GM12878 (cell line): Measurements from ENCODE around the gene GOLPH3. TPM values are rescaled to one million over a fixed set of nuclear protein-coding genes. Genes with fewer than 3 reads are reported as not detected.

Source experiments
- ATAC-seq: fragments of 200-7000 bp; cut with Tn5 transposase; 3 replicates; pipeline ENCODE4 v1.9.1; 2020; ENCODE audit warnings: mild to moderate bottlenecking, moderate library complexity
- BruUV-seq: library from RNA; stranded (reverse); fragments of 400-500 nt; replicated peaks from 2 replicates; lab custom pipeline; 2021; lab: Mats Ljungman, UMichigan
- CTCF ChIA-PET: fragments of 300-600 bp; sonication (Branson Sonifier 250); formaldehyde crosslinking; extraction: SDS; loops from one replicate; lab custom pipeline; 2021; ENCODE audit warnings: inconsistent platforms; lab: Yijun Ruan, JAX
- POLR2A ChIA-PET: fragments of 350-600 bp; formaldehyde crosslinking; extraction: SDS; loops from one replicate; lab custom pipeline; 2021; ENCODE audit warnings: inconsistent platforms; lab: Charles Lee
- RAD21 ChIA-PET: fragments of 300-600 bp; sonication (Branson Sonifier 250); formaldehyde crosslinking; loops from one replicate; lab custom pipeline; 2023; ENCODE audit warnings: antibody characterized with exemption; ENCODE audit not compliant: unreplicated experiment; lab: Charles Lee
- SMC1A ChIA-PET: fragments of 300-600 bp; sonication (Branson Sonifier 250); formaldehyde crosslinking; loops from one replicate; lab custom pipeline; 2023; ENCODE audit not compliant: unreplicated experiment, uncharacterized antibody; lab: Charles Lee
- DNase-seq: peaks from one replicate; pipeline ENCODE4 v3.0.0-alpha.2; 2011; ENCODE audit warnings: low read depth, low spot score
- FAIRE-seq: peaks from 3 replicates; lab custom pipeline; 2011; peaks lifted over from hg19 to GRCh38; lab: Jason Lieb, UNC
- H2AFZ ChIP-seq: 2 replicates; pipeline ENCODE4 v1.6.0; 2011; ENCODE audit warnings: low read depth, low read length, control low read depth; ENCODE audit not compliant: control insufficient read depth
- H3K27ac ChIP-seq: 2 replicates; pipeline ENCODE4 v1.5.1; 2011; ENCODE audit warnings: control low read depth; ENCODE audit not compliant: control insufficient read depth, insufficient read depth
- H3K27me3 ChIP-seq, 2 experiments: replicated peaks in 1 of 2; 2 replicates each; pipeline versions ENCODE4 v1.6.0 to v1.6.1; 2011; ENCODE audit warnings: low read length in 1 of 2; ENCODE audit not compliant: control insufficient read depth in 2 of 2, insufficient read depth in 2 of 2
- H3K36me3 ChIP-seq, 2 experiments: 2 replicates each; pipeline ENCODE4 v1.5.1; 2011; ENCODE audit warnings: low read length in 1 of 2; ENCODE audit not compliant: control insufficient read depth in 2 of 2, insufficient read depth in 2 of 2
- H3K4me1 ChIP-seq: 2 replicates; pipeline ENCODE4 v1.6.1; 2011; ENCODE audit warnings: mild to moderate bottlenecking, low read length, moderate library complexity, mixed read lengths; ENCODE audit not compliant: control insufficient read depth, insufficient read depth
- H3K4me2 ChIP-seq: 2 replicates; pipeline ENCODE4 v1.6.0; 2011; ENCODE audit warnings: control low read depth; ENCODE audit not compliant: control insufficient read depth, insufficient read depth
- H3K4me3 ChIP-seq: fragments of 200-600 bp; sonication (generic); 2 replicates; pipeline ENCODE4 v1.5.1; 2016
- H3K79me2 ChIP-seq: 2 replicates; pipeline ENCODE4 v1.6.0; 2011; ENCODE audit warnings: low read length; ENCODE audit not compliant: control insufficient read depth, insufficient read depth
- H3K9ac ChIP-seq: 2 replicates; pipeline ENCODE4 v1.8.0; 2011; ENCODE audit warnings: low read length, control low read depth, mixed read lengths; ENCODE audit not compliant: control insufficient read depth, insufficient read depth
- H3K9me3 ChIP-seq: replicated peaks from 3 replicates; pipeline ENCODE4 v1.5.1; 2011; ENCODE audit warnings: mild to moderate bottlenecking, low read length; ENCODE audit not compliant: control insufficient read depth, insufficient read depth
- H4K20me1 ChIP-seq: 2 replicates; pipeline ENCODE4 v1.6.0; 2011; ENCODE audit not compliant: control insufficient read depth, insufficient read depth
- ATF7 ChIP-seq: fragments of 450-650 bp; IDR thresholded peaks from 2 replicates; pipeline ENCODE4 v1.6.1; 2016; ENCODE audit warnings: low read depth, mild to moderate bottlenecking
- CBFB ChIP-seq: IDR thresholded peaks from 2 replicates; pipeline ENCODE4 v1.6.1; 2016; ENCODE audit warnings: antibody characterized with exemption, low read depth
- CBX5 ChIP-seq: sonication (generic); IDR thresholded peaks from 2 replicates; pipeline ENCODE4 v1.6.1; 2016; ENCODE audit warnings: low read depth, moderate library complexity, mild to moderate bottlenecking, inconsistent platforms
- IKZF2 ChIP-seq, 2 experiments: fragments of 450-650 bp; IDR thresholded peaks; 2 replicates each; pipeline ENCODE4 v1.6.1; 2017; ENCODE audit warnings: mild to moderate bottlenecking in 2 of 2, moderate library complexity in 2 of 2
- IRF4 ChIP-seq: IDR thresholded peaks from 2 replicates; pipeline ENCODE4 v1.6.1; 2011; ENCODE audit warnings: low read depth, low read length
- KDM1A ChIP-seq: fragments of 200-600 bp; sonication (generic); IDR thresholded peaks from 2 replicates; pipeline ENCODE4 v1.6.1; 2016; ENCODE audit warnings: borderline replicate concordance
- NBN ChIP-seq: fragments of 450-650 bp; IDR thresholded peaks from 2 replicates; pipeline ENCODE4 v1.6.1; 2016
- RAD51 ChIP-seq: fragments of 450-650 bp; IDR thresholded peaks from 2 replicates; pipeline ENCODE4 v1.6.1; 2016; ENCODE audit warnings: moderate library complexity, mild to moderate bottlenecking, inconsistent platforms
- SIN3A ChIP-seq: IDR thresholded peaks from 2 replicates; pipeline ENCODE4 v1.6.1; 2012; ENCODE audit warnings: low read depth, low read length, improper control_type of control experiment
- SMAD5 ChIP-seq: IDR thresholded peaks from 2 replicates; pipeline ENCODE4 v1.6.1; 2016; ENCODE audit warnings: antibody characterized with exemption, low read depth
- SPI1 ChIP-seq: IDR thresholded peaks from 2 replicates; pipeline ENCODE4 v1.6.1; 2011; ENCODE audit warnings: low read depth, mild to moderate bottlenecking, low read length, moderate library complexity, borderline replicate concordance; ENCODE audit not compliant: insufficient read depth
- SREBF1 ChIP-seq: IDR thresholded peaks from 2 replicates; pipeline ENCODE4 v1.6.1; 2012; ENCODE audit warnings: mild to moderate bottlenecking, low read length
- SRF ChIP-seq, 2 experiments: IDR thresholded peaks; 2 replicates each; pipeline ENCODE4 v1.6.1; 2011; ENCODE audit warnings: low read depth in 2 of 2, low read length in 2 of 2, mild to moderate bottlenecking in 1 of 2, moderate library complexity in 1 of 2
- ZNF384 ChIP-seq: IDR thresholded peaks from 2 replicates; pipeline ENCODE4 v1.6.1; 2012; ENCODE audit warnings: low read depth, mild to moderate bottlenecking, low read length, improper control_type of control experiment, borderline replicate concordance
- ZZZ3 ChIP-seq: IDR thresholded peaks from 2 replicates; pipeline ENCODE4 v1.6.1; 2011; ENCODE audit warnings: low read depth; ENCODE audit not compliant: control insufficient read depth, insufficient read length
- WGBS: methylation state at CpG from one replicate; pipeline ENCODE4 v1.1.6; 2016; ENCODE audit warnings: low lambda C conversion rate; ENCODE audit not compliant: insufficient replicate concordance, insufficient coverage; ENCODE audit errors: missing lambda C conversion rate; 5-methylcytosine and 5-hydroxymethylcytosine counted together
- in situ Hi-C: fragments of 300-500 bp; cut with MboI; formaldehyde crosslinking; loops from 9 replicates; pipeline ENCODE4 v1.14.3; 2018; ENCODE audit warnings: mixed read lengths
- intact Hi-C: fragments of 100-400 bp; cut with micrococcal nuclease; formaldehyde crosslinking; loops from one replicate; pipeline ENCODE4 v1.14.2; 2022; ENCODE audit not compliant: unreplicated experiment
- polyA plus RNA-seq, 11 experiments: library from polyadenylated mRNA; depleted of rRNA in 4 of 11; unstranded in 6 of 11; stranded (reverse) in 5 of 11; fragments of >200 nt; fragmentation: Nextera tagmentation in 4 of 11; fragmentation: Illumina TruSeq in 1 of 11; extraction: Ambion mirVana in 4 of 11; extraction: Trizol in 1 of 11; gene quantifications; 1 replicate in 1 of 11; 2 replicates in 10 of 11; pipeline versions ENCODE4 v1.2.1 to v1.2.3, GENCODE V29; 2011 to 2016; ENCODE audit warnings: inconsistent platforms in 2 of 11, missing spikeins in 2 of 11, low read depth in 1 of 11
- total RNA-seq, 4 experiments: library from RNA; depleted of rRNA in 3 of 4; stranded (reverse); fragments of >200 nt in 3 of 4; fragmentation: Illumina TruSeq in 1 of 4; extraction: Trizol in 1 of 4; gene quantifications; 2 replicates each; pipeline versions ENCODE4 v1.2.1 to v1.2.3, GENCODE V29; 2013 to 2021
- TF ChIP-seq, protein P1 (sequence below): fragments of 450-650 bp; IDR thresholded peaks from 2 replicates; pipeline ENCODE4 v1.6.1; 2016; ENCODE audit warnings: mild to moderate bottlenecking
- TF ChIP-seq, protein P2 (sequence below): fragments of 450-650 bp; formaldehyde crosslinking; IDR thresholded peaks from 2 replicates; pipeline ENCODE4 v1.4.0; 2020; ENCODE audit warnings: mild to moderate bottlenecking, moderate library complexity

Gene GOLPH3
- total and polyA plus RNA-seq, 10 of the 15 experiments (the other 5 are each of a cell fraction or from before 2014, with no cell fraction given) = 14.0 to 79.7 (median 43.2) TPM

DNA sequence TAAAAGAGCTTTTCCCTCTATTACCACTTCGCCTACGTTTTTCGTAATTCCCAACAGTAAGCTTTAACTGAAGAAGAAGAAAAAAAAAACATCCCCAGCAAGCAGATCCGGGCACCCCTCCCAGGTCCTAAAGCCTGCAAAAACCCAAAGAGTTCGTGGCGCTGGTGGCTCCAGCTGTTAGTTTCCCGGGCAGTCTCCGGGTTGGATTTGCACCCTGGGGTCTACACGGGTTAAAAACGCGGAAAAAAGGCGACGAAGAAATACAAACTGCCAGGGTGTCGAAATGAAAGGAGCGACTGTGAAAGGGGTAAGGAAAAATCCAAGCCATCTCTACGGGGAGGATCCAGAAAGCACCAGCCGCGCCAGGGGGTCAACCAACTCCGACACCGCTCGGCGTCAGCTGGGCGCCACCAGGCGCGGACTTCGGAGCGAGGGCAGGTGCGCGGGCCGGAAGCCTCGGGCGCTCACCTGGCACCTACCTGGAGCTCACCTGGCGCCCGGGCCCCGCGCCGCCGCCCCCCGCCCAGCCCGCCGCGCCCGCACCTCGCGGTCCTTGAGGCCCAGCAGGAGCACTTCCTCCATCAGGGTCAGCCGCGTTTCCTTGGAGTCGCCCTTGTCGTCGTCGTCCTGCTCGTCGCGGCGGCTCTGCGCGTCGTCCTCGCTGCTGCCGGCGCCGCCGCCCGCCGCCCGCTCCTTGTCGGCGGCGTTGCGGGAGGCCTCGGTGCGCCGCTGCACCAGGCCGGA is 680 bp downstream of the GOLPH3 start:
- Histone ChIP-seq H2AFZ (peak overlapping the region; percentile 92), H3K27me3 (no peaks in the 10 kb centered on the region), H3K4me2 (no peak overlapping the region), H3K9ac (peak overlapping the region; percentile 99), H3K4me3 (peak overlapping the region; percentile 95), H4K20me1 (no peaks in the 10 kb centered on the region), H3K9me3 (no peaks in the 10 kb centered on the region), H3K27ac (peak overlapping the region; percentile 98), H3K79me2 (peaks cover 64% of the 10 kb centered on the region), H3K4me1 (peaks cover 3% of the 10 kb centered on the region; the same call in 1 of the 2 replicates), H3K36me3 (peaks cover 0 to 6% of the 10 kb centered on the region in 2 experiments; a peak in 2 of 4 replicates)
- ATAC-seq (peak; percentile 31), FAIRE-seq (no peak), DNase-seq (no peak)
- ChIA-PET CTCF (interaction anchor here (0.6 to 1.2 kb wide), 3 partner anchors 8 to 108 kb away, joined by 3 to 4 read pairs (median 3); no protein-coding TSS in a partner anchor), SMC1A (interaction anchor here (0.8 to 1.8 kb wide), 8 partner anchors 9 to 358 kb away, joined by 3 to 6 read pairs (median 4); no protein-coding TSS in a partner anchor), RAD21 (interaction anchor here (1.0 to 2.7 kb wide), 4 partner anchors 9 to 104 kb away, joined by 3 to 12 read pairs (median 4); no protein-coding TSS in a partner anchor), POLR2A (interaction anchor here (0.7 to 2.8 kb wide), 5 partner anchors 9 to 184 kb away, joined by 3 to 22 read pairs (median 3); no protein-coding TSS in a partner anchor)
- under 1% methylated on average over 58 of the region's 74 CpGs for WGBS
- BruUV-seq = no TSS peak
- intact Hi-C loops (loop anchor here (2.0 to 5.0 kb wide), 5 partner anchors 37 to 364 kb away; partner anchors contain the start of genes MTMR12 and ZFR), in situ Hi-C loops (no loop called here)
- no peak for TF ChIP-seq IRF4
- TF ChIP-seq, protein P1, sequence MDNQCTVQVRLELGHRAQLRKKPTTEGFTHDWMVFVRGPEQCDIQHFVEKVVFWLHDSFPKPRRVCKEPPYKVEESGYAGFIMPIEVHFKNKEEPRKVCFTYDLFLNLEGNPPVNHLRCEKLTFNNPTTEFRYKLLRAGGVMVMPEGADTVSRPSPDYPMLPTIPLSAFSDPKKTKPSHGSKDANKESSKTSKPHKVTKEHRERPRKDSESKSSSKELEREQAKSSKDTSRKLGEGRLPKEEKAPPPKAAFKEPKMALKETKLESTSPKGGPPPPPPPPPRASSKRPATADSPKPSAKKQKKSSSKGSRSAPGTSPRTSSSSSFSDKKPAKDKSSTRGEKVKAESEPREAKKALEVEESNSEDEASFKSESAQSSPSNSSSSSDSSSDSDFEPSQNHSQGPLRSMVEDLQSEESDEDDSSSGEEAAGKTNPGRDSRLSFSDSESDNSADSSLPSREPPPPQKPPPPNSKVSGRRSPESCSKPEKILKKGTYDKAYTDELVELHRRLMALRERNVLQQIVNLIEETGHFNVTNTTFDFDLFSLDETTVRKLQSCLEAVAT = peak; percentile 26
- TF ChIP-seq ATF7 = peak; percentile 14; the same call in 1 of the 2 replicates
- 0 out of 2 replicates have a peak, but pooled peaks have one; percentile 13 for TF ChIP-seq NBN
- TF ChIP-seq CBFB = no peak
- 0 out of 4 replicates have a peak, but pooled peaks of 1 of the 2 experiments have one; percentile 4 for TF ChIP-seq SRF (IDR thresholded peaks at IDR 0.05; ENCODE audit: low read depth in 2 of 2, low read length in 2 of 2)
- TF ChIP-seq SREBF1 = no peak
- no peak for TF ChIP-seq CBX5
- TF ChIP-seq RAD51 = no peak
- peak; percentile 23; the same call in 1 of the 2 replicates for TF ChIP-seq SPI1
- peak in 1 of 2 experiments; percentile 42; a peak in 1 of 4 replicates for TF ChIP-seq IKZF2 (IDR thresholded peaks at IDR 0.05)
- no peak for TF ChIP-seq SMAD5
- peak; percentile 38; the same call in 1 of the 2 replicates for TF ChIP-seq SIN3A
- TF ChIP-seq ZNF384 = peak; percentile 72
- no peak for TF ChIP-seq ZZZ3
- TF ChIP-seq, protein P2, sequence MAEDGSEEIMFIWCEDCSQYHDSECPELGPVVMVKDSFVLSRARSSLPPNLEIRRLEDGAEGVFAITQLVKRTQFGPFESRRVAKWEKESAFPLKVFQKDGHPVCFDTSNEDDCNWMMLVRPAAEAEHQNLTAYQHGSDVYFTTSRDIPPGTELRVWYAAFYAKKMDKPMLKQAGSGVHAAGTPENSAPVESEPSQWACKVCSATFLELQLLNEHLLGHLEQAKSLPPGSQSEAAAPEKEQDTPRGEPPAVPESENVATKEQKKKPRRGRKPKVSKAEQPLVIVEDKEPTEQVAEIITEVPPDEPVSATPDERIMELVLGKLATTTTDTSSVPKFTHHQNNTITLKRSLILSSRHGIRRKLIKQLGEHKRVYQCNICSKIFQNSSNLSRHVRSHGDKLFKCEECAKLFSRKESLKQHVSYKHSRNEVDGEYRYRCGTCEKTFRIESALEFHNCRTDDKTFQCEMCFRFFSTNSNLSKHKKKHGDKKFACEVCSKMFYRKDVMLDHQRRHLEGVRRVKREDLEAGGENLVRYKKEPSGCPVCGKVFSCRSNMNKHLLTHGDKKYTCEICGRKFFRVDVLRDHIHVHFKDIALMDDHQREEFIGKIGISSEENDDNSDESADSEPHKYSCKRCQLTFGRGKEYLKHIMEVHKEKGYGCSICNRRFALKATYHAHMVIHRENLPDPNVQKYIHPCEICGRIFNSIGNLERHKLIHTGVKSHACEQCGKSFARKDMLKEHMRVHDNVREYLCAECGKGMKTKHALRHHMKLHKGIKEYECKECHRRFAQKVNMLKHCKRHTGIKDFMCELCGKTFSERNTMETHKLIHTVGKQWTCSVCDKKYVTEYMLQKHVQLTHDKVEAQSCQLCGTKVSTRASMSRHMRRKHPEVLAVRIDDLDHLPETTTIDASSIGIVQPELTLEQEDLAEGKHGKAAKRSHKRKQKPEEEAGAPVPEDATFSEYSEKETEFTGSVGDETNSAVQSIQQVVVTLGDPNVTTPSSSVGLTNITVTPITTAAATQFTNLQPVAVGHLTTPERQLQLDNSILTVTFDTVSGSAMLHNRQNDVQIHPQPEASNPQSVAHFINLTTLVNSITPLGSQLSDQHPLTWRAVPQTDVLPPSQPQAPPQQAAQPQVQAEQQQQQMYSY (CRISPR knock-in tag) = no peak
- TF ChIP-seq KDM1A = no peak
